Measurements from ENCODE around the gene OR2W3.
A peak's percentile ranks its signal among the peaks of the same experiment; 100 is the strongest.

OR2W3 gene

GRCh38 chr1:247923941-247924340, 28.6 kb downstream of the OR2W3 start:
- no peak for DNase-seq

- DNase-seq = no peak
Observed at GRCh38 chr1:247924868-247925267, 29.5 kb downstream of the OR2W3 start, which contains the start of gene OR2AJ1. Gene OR2AJ1 (plus strand): TSS chr1:247924889. CDS start chr1:247933769, 8,880 bp downstream.

GRCh38 chr1:247933989-247934388, 38.6 kb downstream of the OR2W3 start:
- no peak for DNase-seq

DNA sequence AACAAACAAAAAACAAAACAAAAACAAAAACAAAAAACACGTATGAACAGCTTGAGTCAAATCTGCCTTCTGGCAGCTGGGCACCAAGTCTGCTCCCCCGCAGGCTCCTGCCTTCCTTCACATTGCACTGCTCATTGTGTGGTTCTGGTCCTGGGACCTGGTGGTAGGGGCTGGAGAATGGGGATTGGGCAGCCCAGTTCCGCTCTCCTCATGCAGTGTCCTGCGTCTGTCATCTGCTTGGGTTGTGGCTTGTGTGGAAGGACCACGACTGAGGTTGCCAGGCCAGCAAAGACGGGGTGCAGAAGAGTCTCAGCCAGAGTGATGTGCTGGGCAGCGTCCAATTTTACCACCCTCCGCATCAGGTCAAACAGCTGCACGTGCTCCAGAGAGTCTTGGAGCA, 40.4 kb downstream of the OR2W3 start:
- DNase-seq = no peak

- DNase-seq = no peak
Observed at GRCh38 chr1:247936415-247936814, 41.0 kb downstream of the OR2W3 start.

GRCh38 chr1:247936965-247937734, 41.8 kb downstream of the OR2W3 start:
- DNase-seq = peak; percentile 65

GRCh38 chr1:247942624-247943023, 47.2 kb downstream of the OR2W3 start:
- no peak for DNase-seq
